Sigmoid colon (tissue), 7 donors: ENCODE results near the gene SEL1L. TPM values are rescaled to one million over a fixed set of nuclear protein-coding genes. Genes with fewer than 3 reads are reported as not detected.
"Not testable (repeated sequence)": the region's sequence is repeated elsewhere in the genome, so short reads cannot be mapped to it uniquely, and the experiment has no call there.

Experiments
- DNase-seq: peaks from one replicate; pipeline ENCODE4 v3.0.0-alpha.2; 2019
- H3K27ac ChIP-seq, 4 donors: fragments of 200-600 bp; sonication (generic); one replicate each; pipeline ENCODE4 v1.5.1; 2016 to 2019; ENCODE audit warnings: mild to moderate bottlenecking in 1 of 4
- H3K27me3 ChIP-seq, 3 donors: fragments of 200-600 bp; sonication (generic); one replicate each; pipeline ENCODE4 v1.5.1; 2019; ENCODE audit warnings: mild to moderate bottlenecking in 1 of 3
- H3K36me3 ChIP-seq, 4 donors: fragments of 200-600 bp; sonication (generic); one replicate each; pipeline ENCODE4 v1.5.1; 2016 to 2019
- H3K4me1 ChIP-seq, 4 donors: fragments of 200-600 bp; sonication (generic); one replicate each; pipeline ENCODE4 v1.5.1; 2017 to 2019
- H3K4me3 ChIP-seq, 4 donors: fragments of 200-600 bp; sonication (generic); one replicate each; pipeline ENCODE4 v1.5.1; 2017 to 2019; ENCODE audit warnings: mild to moderate bottlenecking in 2 of 4, moderate library complexity in 1 of 4
- H3K9me3 ChIP-seq, 4 donors: fragments of 200-600 bp in 3 of 4; sonication (generic) in 3 of 4; one replicate each; pipeline versions ENCODE4 v1.5.1 to v1.6.1; 2013 to 2019
- EP300 ChIP-seq, 4 donors: sonication (generic); formaldehyde crosslinking; IDR thresholded peaks; one replicate each; pipeline ENCODE4 v1.6.1; 2017; ENCODE audit warnings: antibody characterized with exemption in 4 of 4
- POLR2A ChIP-seq, 2 donors: fragments of 450-650 bp; IDR thresholded peaks; one replicate each; pipeline ENCODE4 v1.6.1; 2016; ENCODE audit warnings: antibody characterized with exemption in 2 of 2, mild to moderate bottlenecking in 2 of 2, moderate library complexity in 2 of 2
- POLR2AphosphoS5 ChIP-seq, 4 donors: sonication (generic); formaldehyde crosslinking; IDR thresholded peaks; one replicate each; pipeline ENCODE4 v1.6.1; 2017; ENCODE audit warnings: antibody characterized with exemption in 4 of 4
- WGBS, 2 donors: extraction: QIAGEN DNeasy Blood & Tissue Kit; methylation state at CpG; one replicate each; pipeline ENCODE4 v1.1.7; 2013; 5-methylcytosine and 5-hydroxymethylcytosine counted together
- intact Hi-C: fragments of 100-400 bp; cut with DNase I; formaldehyde crosslinking; loops from one replicate; pipeline ENCODE4 v1.15.1; 2023
- polyA plus RNA-seq, 3 donors: library from polyadenylated mRNA; stranded (reverse); fragments of 200-250 nt; gene quantifications; one replicate each; pipeline ENCODE4 v1.2.3, GENCODE V29; 2013
- total RNA-seq, 4 donors: library from RNA; depleted of rRNA; stranded (reverse); fragments of >200 nt; gene quantifications; one replicate each; pipeline ENCODE4 v1.1.0, GENCODE V29; 2016
- TF ChIP-seq, protein P1 (sequence below), 4 experiments: fragments of 450-650 bp in 3 of 4; fragments of 200-600 bp in 1 of 4; IDR thresholded peaks; one replicate each; pipeline ENCODE4 v1.5.1; 2016 to 2019; ENCODE audit warnings: antibody characterized with exemption in 4 of 4, mild to moderate bottlenecking in 3 of 4, moderate library complexity in 2 of 4
- donor health status: healthy with polysubstance abuse.
- donor health status: Bipolar disorder and iron deficiency.
- donor health status: healthy.

Gene SEL1L
- total and polyA plus RNA-seq, 7 donors, result 4.2 to 74.8 (median 52.0) TPM

- Histone ChIP-seq H3K27ac (no peak overlapping the region), H3K36me3 (peaks cover 10 to 37% (median 19%) of the 10 kb centered on the region in 4 donors), H3K4me1 (peaks cover 0 to 7% (median 0%) of the 10 kb centered on the region in 4 donors), H3K4me3 (no peak overlapping the region), H3K9me3 (no peaks in the 10 kb centered on the region), H3K27me3 (no peaks in the 10 kb centered on the region)
- WGBS, 2 donors, result 71 to 88% methylated on average over 3 of the region's 3 CpGs
- no peak for DNase-seq
- intact Hi-C loops, result no loop called here
- TF ChIP-seq EP300 (IDR thresholded peaks at IDR 0.05) (no peak), POLR2A (IDR thresholded peaks at IDR 0.05) (no peak), POLR2AphosphoS5 (IDR thresholded peaks at IDR 0.05) (no peak)
- TF ChIP-seq, protein P1, sequence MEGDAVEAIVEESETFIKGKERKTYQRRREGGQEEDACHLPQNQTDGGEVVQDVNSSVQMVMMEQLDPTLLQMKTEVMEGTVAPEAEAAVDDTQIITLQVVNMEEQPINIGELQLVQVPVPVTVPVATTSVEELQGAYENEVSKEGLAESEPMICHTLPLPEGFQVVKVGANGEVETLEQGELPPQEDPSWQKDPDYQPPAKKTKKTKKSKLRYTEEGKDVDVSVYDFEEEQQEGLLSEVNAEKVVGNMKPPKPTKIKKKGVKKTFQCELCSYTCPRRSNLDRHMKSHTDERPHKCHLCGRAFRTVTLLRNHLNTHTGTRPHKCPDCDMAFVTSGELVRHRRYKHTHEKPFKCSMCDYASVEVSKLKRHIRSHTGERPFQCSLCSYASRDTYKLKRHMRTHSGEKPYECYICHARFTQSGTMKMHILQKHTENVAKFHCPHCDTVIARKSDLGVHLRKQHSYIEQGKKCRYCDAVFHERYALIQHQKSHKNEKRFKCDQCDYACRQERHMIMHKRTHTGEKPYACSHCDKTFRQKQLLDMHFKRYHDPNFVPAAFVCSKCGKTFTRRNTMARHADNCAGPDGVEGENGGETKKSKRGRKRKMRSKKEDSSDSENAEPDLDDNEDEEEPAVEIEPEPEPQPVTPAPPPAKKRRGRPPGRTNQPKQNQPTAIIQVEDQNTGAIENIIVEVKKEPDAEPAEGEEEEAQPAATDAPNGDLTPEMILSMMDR (IDR thresholded peaks at IDR 0.05), result no peak
Observed at GRCh38 chr14:81473456-81474147, 60.1 kb downstream of the SEL1L start.

DNA sequence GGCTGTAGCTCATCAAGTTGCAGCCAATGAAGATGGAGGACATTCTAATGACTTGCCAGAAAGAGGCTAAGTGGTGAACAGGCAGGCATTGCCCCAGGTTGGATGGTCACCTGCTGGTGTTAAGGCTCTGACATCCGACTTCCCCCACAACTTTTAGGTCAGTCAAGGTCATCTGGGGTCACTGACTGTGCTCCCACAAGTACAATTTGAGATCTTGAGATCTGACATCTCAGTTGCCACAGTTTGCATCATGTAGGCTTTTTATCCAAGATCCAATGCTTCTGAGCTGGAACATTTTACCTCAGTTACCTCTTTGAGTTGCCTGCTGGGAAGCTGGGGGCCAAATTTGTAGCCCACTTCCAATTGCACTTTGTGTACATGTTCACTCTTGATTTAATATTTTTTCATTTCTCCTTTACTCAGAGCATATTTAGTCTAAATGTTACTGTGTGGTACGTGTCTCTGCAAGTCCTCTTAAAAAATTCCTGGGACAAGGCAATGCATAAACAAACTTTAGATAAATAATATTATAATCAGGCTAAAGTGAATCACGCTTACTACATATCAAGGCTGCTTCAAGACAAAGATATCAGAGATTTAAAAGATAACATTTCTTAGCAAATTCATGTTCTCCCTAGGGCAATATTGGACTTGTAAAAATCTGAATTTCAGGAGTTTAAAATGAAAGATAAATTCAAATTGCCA is 61.4 kb downstream of the SEL1L start:
- Histone ChIP-seq H3K27me3 (no peaks in the 10 kb centered on the region), H3K27ac (no peak overlapping the region), H3K4me3 (no peak overlapping the region), H3K4me1 (peaks cover 0 to 7% (median 0%) of the 10 kb centered on the region in 4 donors), H3K36me3 (peaks cover 4 to 24% (median 11%) of the 10 kb centered on the region in 4 donors), H3K9me3 (no peaks in the 10 kb centered on the region)
- TF ChIP-seq, protein P1 (IDR thresholded peaks at IDR 0.05), result no peak
- TF ChIP-seq POLR2A (IDR thresholded peaks at IDR 0.05) (no peak), POLR2AphosphoS5 (IDR thresholded peaks at IDR 0.05) (no peak), EP300 (IDR thresholded peaks at IDR 0.05) (no peak)
- 88 to 92% methylated on average over 3 of the region's 3 CpGs for WGBS, 2 donors
- DNase-seq, result no peak
- intact Hi-C loops, result no loop called here

GRCh38 chr14:81471062-81471461 is 62.6 kb downstream of the SEL1L start:
- Histone ChIP-seq H3K36me3 (peaks cover 0 to 12% (median 5%) of the 10 kb centered on the region in 4 donors), H3K4me3 (no peak overlapping the region), H3K27ac (no peak overlapping the region), H3K27me3 (no peaks in the 10 kb centered on the region), H3K9me3 (no peaks in the 10 kb centered on the region), H3K4me1 (peaks cover 0 to 7% (median 0%) of the 10 kb centered on the region in 4 donors)
- no peak for DNase-seq
- 61 to 74% methylated on average over 7 of the region's 7 CpGs for WGBS, 2 donors
- intact Hi-C loops, result no loop called here
- TF ChIP-seq EP300 (IDR thresholded peaks at IDR 0.05) (no peak), POLR2AphosphoS5 (IDR thresholded peaks at IDR 0.05) (no peak), POLR2A (IDR thresholded peaks at IDR 0.05) (no peak)
- TF ChIP-seq, protein P1 (IDR thresholded peaks at IDR 0.05), result no peak

DNA sequence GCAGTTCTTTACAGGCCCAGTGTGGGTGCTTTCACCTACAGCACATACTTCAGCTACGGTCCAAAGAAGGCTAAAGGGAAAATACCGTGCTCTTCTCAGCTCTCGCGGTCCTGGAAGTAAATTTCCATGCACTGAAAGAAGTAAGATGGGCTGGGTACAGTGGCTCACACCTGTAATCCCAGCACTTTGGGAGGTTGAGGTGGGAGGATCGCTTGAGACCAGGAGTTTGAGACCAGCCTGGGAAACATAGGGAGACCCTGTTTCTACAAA is 63.2 kb downstream of the SEL1L start:
- H3K36me3 ChIP-seq, H3K9me3 ChIP-seq, H3K27ac ChIP-seq, DNase-seq, H3K4me1 ChIP-seq, H3K4me3 ChIP-seq, intact Hi-C loops, H3K27me3 ChIP-seq: not testable (repeated sequence)
- 85 to 90% methylated on average over 5 of the region's 5 CpGs for WGBS, 2 donors

DNA sequence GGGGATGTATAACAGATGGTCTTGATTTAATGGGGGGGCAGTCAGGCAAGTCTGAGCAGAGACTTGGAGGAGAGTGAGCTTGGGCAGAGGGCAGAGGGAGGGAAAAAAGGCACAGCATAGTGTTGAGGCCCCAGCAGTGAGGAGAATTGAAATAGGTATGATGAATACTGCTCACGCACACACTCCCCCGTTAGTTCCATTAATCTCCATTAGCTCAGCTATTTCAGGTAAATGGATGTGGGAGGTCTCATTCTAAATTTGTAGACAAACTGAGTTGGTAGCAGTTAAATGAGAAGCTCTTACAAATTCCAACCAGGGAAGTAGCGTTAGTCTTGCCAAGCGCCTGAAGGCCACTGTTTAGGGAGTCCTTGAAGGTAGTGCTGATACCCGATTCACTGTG is 66.8 kb downstream of the SEL1L start:
- Histone ChIP-seq H3K4me3 (no peak overlapping the region), H3K27me3 (no peaks in the 10 kb centered on the region), H3K4me1 (no peaks in the 10 kb centered on the region), H3K36me3 (no peaks in the 10 kb centered on the region), H3K9me3 (no peaks in the 10 kb centered on the region), H3K27ac (no peak overlapping the region)
- no peak for DNase-seq
- intact Hi-C loops, result loop anchor here (10.0 kb wide), 2 partner anchors 68 to 512 kb away; partner anchors contain the start of genes SEL1L and TSHR
- 93 to 95% methylated on average over 5 of the region's 5 CpGs for WGBS, 2 donors
- TF ChIP-seq POLR2A (IDR thresholded peaks at IDR 0.05), result no peak
- TF ChIP-seq EP300 (IDR thresholded peaks at IDR 0.05), result no peak
- TF ChIP-seq POLR2AphosphoS5 (IDR thresholded peaks at IDR 0.05), result no peak
- TF ChIP-seq, protein P1 (IDR thresholded peaks at IDR 0.05), result no peak
